Rectal smooth muscle tissue (tissue), 1 donor: ENCODE results near the gene OPN1SW.

ENCODE experiments used
- H3K27ac ChIP-seq: one replicate; pipeline ENCODE4 v1.7.0; 2013; ENCODE audit warnings: low read depth, low read length, inconsistent platforms
- H3K27me3 ChIP-seq: one replicate; pipeline ENCODE4 v1.7.0; 2013; ENCODE audit warnings: low read length; ENCODE audit not compliant: control insufficient read depth, insufficient read depth
- H3K36me3 ChIP-seq: one replicate; pipeline ENCODE4 v1.7.0; 2013; ENCODE audit warnings: low read length; ENCODE audit not compliant: control insufficient read depth, insufficient read depth
- H3K4me1 ChIP-seq: one replicate; pipeline ENCODE4 v1.7.0; 2013; ENCODE audit warnings: low read length; ENCODE audit not compliant: control insufficient read depth, insufficient read depth
- H3K4me3 ChIP-seq: one replicate; pipeline ENCODE4 v1.7.0; 2013; ENCODE audit warnings: low read length
- H3K9ac ChIP-seq: one replicate; pipeline ENCODE4 v1.7.0; 2013; ENCODE audit warnings: low read length

The OPN1SW gene

GRCh38 chr7:128734890-128735289 is 40.7 kb downstream of the OPN1SW start:
- no peaks in the 10 kb centered on the region for H3K36me3 ChIP-seq
- no peak overlapping the region for H3K27ac ChIP-seq
- H3K27me3 ChIP-seq = no peaks in the 10 kb centered on the region

GRCh38 chr7:128733278-128733645 is 42.3 kb downstream of the OPN1SW start:
- Histone ChIP-seq H3K4me3 (no peak overlapping the region), H3K9ac (no peak overlapping the region), H3K4me1 (peaks cover 5% of the 10 kb centered on the region), H3K36me3 (no peaks in the 10 kb centered on the region), H3K27me3 (no peaks in the 10 kb centered on the region), H3K27ac (no peak overlapping the region)

More at GRCh38 chr7:128734890-128735289, 40.7 kb downstream of the OPN1SW start:
- Histone ChIP-seq H3K4me1 (peaks cover 9% of the 10 kb centered on the region), H3K4me3 (no peak overlapping the region), H3K9ac (no peak overlapping the region)

- Histone ChIP-seq H3K27ac (no peak overlapping the region), H3K27me3 (no peaks in the 10 kb centered on the region), H3K4me3 (no peak overlapping the region), H3K36me3 (no peaks in the 10 kb centered on the region), H3K9ac (no peak overlapping the region), H3K4me1 (no peaks in the 10 kb centered on the region)
Measured at GRCh38 chr7:128732521-128733277, 42.9 kb downstream of the OPN1SW start.

- H3K36me3 ChIP-seq = no peaks in the 10 kb centered on the region
- no peak overlapping the region for H3K9ac ChIP-seq
- no peaks in the 10 kb centered on the region for H3K27me3 ChIP-seq
- H3K4me3 ChIP-seq = no peak overlapping the region
- H3K4me1 ChIP-seq = no peaks in the 10 kb centered on the region
- H3K27ac ChIP-seq = no peak overlapping the region
Measured at GRCh38 chr7:128731184-128731583, 44.4 kb downstream of the OPN1SW start.

- H3K36me3 ChIP-seq = no peaks in the 10 kb centered on the region
- H3K4me1 ChIP-seq = no peaks in the 10 kb centered on the region
- no peak overlapping the region for H3K27ac ChIP-seq
- no peaks in the 10 kb centered on the region for H3K27me3 ChIP-seq
- H3K4me3 ChIP-seq = no peak overlapping the region
- no peak overlapping the region for H3K9ac ChIP-seq
Measured at GRCh38 chr7:128729494-128729893, 46.1 kb downstream of the OPN1SW start.

GRCh38 chr7:128728598-128728997 is 47.0 kb downstream of the OPN1SW start:
- no peaks in the 10 kb centered on the region for H3K36me3 ChIP-seq

GRCh38 chr7:128727239-128727638 is 48.4 kb downstream of the OPN1SW start:
- no peak overlapping the region for H3K4me3 ChIP-seq
- H3K27me3 ChIP-seq = no peaks in the 10 kb centered on the region
- no peak overlapping the region for H3K9ac ChIP-seq
- no peak overlapping the region for H3K27ac ChIP-seq
- no peaks in the 10 kb centered on the region for H3K4me1 ChIP-seq
- H3K36me3 ChIP-seq = no peaks in the 10 kb centered on the region

More at GRCh38 chr7:128728598-128728997, 47.0 kb downstream of the OPN1SW start:
- Histone ChIP-seq H3K4me1 (no peaks in the 10 kb centered on the region), H3K27me3 (no peaks in the 10 kb centered on the region), H3K27ac (no peak overlapping the region), H3K4me3 (no peak overlapping the region), H3K9ac (no peak overlapping the region)

- Histone ChIP-seq H3K4me3 (no peak overlapping the region), H3K36me3 (no peaks in the 10 kb centered on the region), H3K4me1 (no peaks in the 10 kb centered on the region), H3K27me3 (no peaks in the 10 kb centered on the region), H3K9ac (no peak overlapping the region), H3K27ac (no peak overlapping the region)
Measured at GRCh38 chr7:128726737-128727072, 48.9 kb downstream of the OPN1SW start.

- H3K9ac ChIP-seq = no peak overlapping the region
- H3K27ac ChIP-seq = no peak overlapping the region
- H3K36me3 ChIP-seq = no peaks in the 10 kb centered on the region
- H3K4me3 ChIP-seq = no peak overlapping the region
- H3K4me1 ChIP-seq = no peaks in the 10 kb centered on the region
- H3K27me3 ChIP-seq = no peaks in the 10 kb centered on the region
Measured at GRCh38 chr7:128726059-128726736, 49.4 kb downstream of the OPN1SW start.

- no peaks in the 10 kb centered on the region for H3K36me3 ChIP-seq
- no peaks in the 10 kb centered on the region for H3K27me3 ChIP-seq
- no peak overlapping the region for H3K27ac ChIP-seq
- H3K4me3 ChIP-seq = no peak overlapping the region
- no peak overlapping the region for H3K9ac ChIP-seq
- H3K4me1 ChIP-seq = no peaks in the 10 kb centered on the region
Measured at GRCh38 chr7:128725531-128725930, 50.1 kb downstream of the OPN1SW start.

GRCh38 chr7:128724743-128725142 is 50.9 kb downstream of the OPN1SW start:
- Histone ChIP-seq H3K4me3 (no peak overlapping the region), H3K9ac (no peak overlapping the region), H3K27ac (no peak overlapping the region), H3K36me3 (no peaks in the 10 kb centered on the region), H3K27me3 (no peaks in the 10 kb centered on the region), H3K4me1 (no peaks in the 10 kb centered on the region)
